HepG2 (cell line): Measurements from ENCODE around the gene CDC123. TPM values are rescaled to one million over a fixed set of nuclear protein-coding genes. Genes with fewer than 3 reads are reported as not detected.

Experiments
- CEBPG ChIP-seq: IDR thresholded peaks from 2 replicates; pipeline ENCODE4 v1.6.1; 2016
- GATAD1 ChIP-seq: IDR thresholded peaks from 2 replicates; pipeline ENCODE4 v1.6.1; 2016; ENCODE audit warnings: missing genetic modification reagents, missing compliant biosample characterization
- GLI4 ChIP-seq: sonication (generic); formaldehyde crosslinking; IDR thresholded peaks from 2 replicates; pipeline ENCODE4 v1.5.1; 2020; ENCODE audit warnings: missing genetic modification reagents, mild to moderate bottlenecking, moderate library complexity, borderline replicate concordance
- GZF1 ChIP-seq: sonication (generic); formaldehyde crosslinking; IDR thresholded peaks from 2 replicates; pipeline ENCODE4 v1.5.1; 2020; ENCODE audit warnings: mild to moderate bottlenecking, missing genetic modification reagents
- IRX3 ChIP-seq: sonication (generic); formaldehyde crosslinking; IDR thresholded peaks from 2 replicates; pipeline ENCODE4 v1.8.1; 2023; ENCODE audit warnings: mild to moderate bottlenecking, low read depth, missing genetic modification reagents, borderline replicate concordance
- ISX ChIP-seq: sonication (generic); formaldehyde crosslinking; conservative IDR thresholded peaks from 2 replicates; pipeline ENCODE4 v1.5.0; 2020; ENCODE audit warnings: missing genetic modification reagents
- KDM1A ChIP-seq: IDR thresholded peaks from 2 replicates; pipeline ENCODE4 v1.6.1; 2016; ENCODE audit warnings: missing compliant biosample characterization
- NR2C2 ChIP-seq: sonication (generic); formaldehyde crosslinking; IDR thresholded peaks from 2 replicates; pipeline ENCODE4 v1.4.0; 2020; ENCODE audit warnings: missing genetic modification reagents, mild to moderate bottlenecking, moderate library complexity, borderline replicate concordance
- RARA ChIP-seq: IDR thresholded peaks from 2 replicates; pipeline ENCODE4 v1.6.1; 2016; ENCODE audit warnings: missing genetic modification reagents, missing compliant biosample characterization
- RORA ChIP-seq: sonication (generic); formaldehyde crosslinking; IDR thresholded peaks from 2 replicates; pipeline ENCODE4 v1.5.0; 2020; ENCODE audit warnings: mild to moderate bottlenecking, missing genetic modification reagents, moderate library complexity
- SAP130 ChIP-seq: IDR thresholded peaks from 2 replicates; pipeline ENCODE4 v1.6.1; 2016; ENCODE audit warnings: low read depth
- SOX13 ChIP-seq, 3 experiments: fragments of 450-650 bp in 1 of 3; sonication (generic) in 1 of 3; formaldehyde crosslinking in 1 of 3; IDR thresholded peaks in 2 of 3; conservative IDR thresholded peaks in 1 of 3; 2 replicates each; pipeline versions ENCODE4 v1.5.0 to v1.6.1; 2016 to 2020; ENCODE audit warnings: antibody characterized with exemption in 1 of 3, mild to moderate bottlenecking in 1 of 3, missing compliant biosample characterization in 1 of 3, missing genetic modification reagents in 1 of 3, moderate library complexity in 1 of 3
- SRY ChIP-seq: sonication (generic); formaldehyde crosslinking; IDR thresholded peaks from 2 replicates; pipeline ENCODE4 v1.8.0; 2022; ENCODE audit warnings: mild to moderate bottlenecking, missing genetic modification reagents
- TMF1 ChIP-seq: sonication (generic); formaldehyde crosslinking; IDR thresholded peaks from 2 replicates; pipeline ENCODE4 v1.8.1; 2022; ENCODE audit warnings: low read depth, missing genetic modification reagents
- ZNF468 ChIP-seq: sonication (generic); formaldehyde crosslinking; IDR thresholded peaks from 2 replicates; pipeline ENCODE4 v1.8.0; 2022; ENCODE audit warnings: mild to moderate bottlenecking, moderate library complexity, missing genetic modification reagents
- ZNF678 ChIP-seq: sonication (generic); formaldehyde crosslinking; IDR thresholded peaks from 2 replicates; pipeline ENCODE4 v1.4.0; 2020; ENCODE audit warnings: mild to moderate bottlenecking, missing genetic modification reagents
- ZNF883 ChIP-seq: sonication (generic); formaldehyde crosslinking; IDR thresholded peaks from 2 replicates; pipeline ENCODE4 v1.5.1; 2020; ENCODE audit warnings: mild to moderate bottlenecking, missing genetic modification reagents; ENCODE audit errors: not compliant biosample characterization
- polyA plus RNA-seq, 8 experiments: library from polyadenylated mRNA; depleted of rRNA in 3 of 8; stranded (reverse) in 7 of 8; unstranded in 1 of 8; fragments of >200 nt; fragmentation: Illumina TruSeq in 4 of 8; extraction: Trizol in 4 of 8; gene quantifications; 2 replicates each; pipeline versions ENCODE4 v1.2.1 to v1.2.3, GENCODE V29; 2011 to 2016; ENCODE audit warnings: low read depth in 4 of 8, missing spikeins in 1 of 8, mixed read lengths in 1 of 8; ENCODE audit not compliant: insufficient read depth in 1 of 8
- total RNA-seq, 5 experiments: library from RNA; depleted of rRNA; stranded (reverse); fragments of >200 nt; fragmentation: Illumina TruSeq; extraction: Trizol; gene quantifications; 2 replicates each; pipeline ENCODE4 v1.2.3, GENCODE V29; 2016; ENCODE audit warnings: low read depth in 1 of 5
- TF ChIP-seq, protein P1 (sequence below): sonication (generic); formaldehyde crosslinking; conservative IDR thresholded peaks from 2 replicates; pipeline ENCODE4 v1.4.0; 2020; ENCODE audit warnings: missing genetic modification reagents
- TF ChIP-seq, protein P2 (sequence below): sonication (generic); formaldehyde crosslinking; IDR thresholded peaks from 2 replicates; pipeline ENCODE4 v1.4.0; 2020; ENCODE audit warnings: missing genetic modification reagents, borderline replicate concordance
- TF ChIP-seq, protein P3 (sequence below): sonication (generic); formaldehyde crosslinking; IDR thresholded peaks from 2 replicates; pipeline ENCODE4 v1.4.0; 2020; ENCODE audit warnings: low read depth, mild to moderate bottlenecking, missing genetic modification reagents
- TF ChIP-seq, protein P4 (sequence below): sonication (generic); formaldehyde crosslinking; IDR thresholded peaks from 2 replicates; pipeline ENCODE4 v1.4.0; 2020; ENCODE audit warnings: mild to moderate bottlenecking, missing genetic modification reagents
- TF ChIP-seq, protein P5 (sequence below): sonication (generic); formaldehyde crosslinking; IDR thresholded peaks from 2 replicates; pipeline ENCODE4 v1.4.0; 2020; ENCODE audit warnings: missing genetic modification reagents

Gene CDC123
- total and polyA plus RNA-seq, 2 of the 13 experiments (the other 11 are each of a cell fraction or from before 2014, with no cell fraction given): 63.3 to 153 TPM

DNA sequence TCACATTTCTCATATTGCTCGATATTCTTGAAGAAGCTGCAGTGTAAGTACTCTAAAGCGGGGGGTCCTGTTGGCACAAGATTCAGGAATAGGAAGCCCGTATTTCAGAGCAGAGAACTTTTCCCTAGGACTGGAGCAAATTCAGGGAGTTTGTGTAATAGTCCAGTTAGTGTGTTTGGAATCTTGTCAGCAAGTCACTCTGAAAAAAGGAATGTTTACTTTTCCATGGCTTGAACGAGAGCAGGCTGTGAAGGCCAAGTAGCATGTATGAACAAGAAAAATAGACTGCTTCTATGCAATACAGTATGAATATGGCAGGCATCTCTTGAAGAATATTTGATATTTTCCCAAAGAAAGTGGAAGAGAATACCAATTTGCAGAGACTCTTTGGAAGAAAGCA is 39.8 kb downstream of the CDC123 start (continued):
- no peak for TF ChIP-seq ZNF883 (CRISPR knock-in tag)
- TF ChIP-seq ZNF468 (CRISPR knock-in tag): no peak
- no peak for TF ChIP-seq ISX (CRISPR knock-in tag)
- no peak for TF ChIP-seq TMF1 (CRISPR knock-in tag)
- TF ChIP-seq, protein P1, sequence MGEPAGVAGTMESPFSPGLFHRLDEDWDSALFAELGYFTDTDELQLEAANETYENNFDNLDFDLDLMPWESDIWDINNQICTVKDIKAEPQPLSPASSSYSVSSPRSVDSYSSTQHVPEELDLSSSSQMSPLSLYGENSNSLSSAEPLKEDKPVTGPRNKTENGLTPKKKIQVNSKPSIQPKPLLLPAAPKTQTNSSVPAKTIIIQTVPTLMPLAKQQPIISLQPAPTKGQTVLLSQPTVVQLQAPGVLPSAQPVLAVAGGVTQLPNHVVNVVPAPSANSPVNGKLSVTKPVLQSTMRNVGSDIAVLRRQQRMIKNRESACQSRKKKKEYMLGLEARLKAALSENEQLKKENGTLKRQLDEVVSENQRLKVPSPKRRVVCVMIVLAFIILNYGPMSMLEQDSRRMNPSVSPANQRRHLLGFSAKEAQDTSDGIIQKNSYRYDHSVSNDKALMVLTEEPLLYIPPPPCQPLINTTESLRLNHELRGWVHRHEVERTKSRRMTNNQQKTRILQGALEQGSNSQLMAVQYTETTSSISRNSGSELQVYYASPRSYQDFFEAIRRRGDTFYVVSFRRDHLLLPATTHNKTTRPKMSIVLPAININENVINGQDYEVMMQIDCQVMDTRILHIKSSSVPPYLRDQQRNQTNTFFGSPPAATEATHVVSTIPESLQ (CRISPR knock-in tag): no peak
- TF ChIP-seq NR2C2 (CRISPR knock-in tag): no peak
- TF ChIP-seq, protein P2, sequence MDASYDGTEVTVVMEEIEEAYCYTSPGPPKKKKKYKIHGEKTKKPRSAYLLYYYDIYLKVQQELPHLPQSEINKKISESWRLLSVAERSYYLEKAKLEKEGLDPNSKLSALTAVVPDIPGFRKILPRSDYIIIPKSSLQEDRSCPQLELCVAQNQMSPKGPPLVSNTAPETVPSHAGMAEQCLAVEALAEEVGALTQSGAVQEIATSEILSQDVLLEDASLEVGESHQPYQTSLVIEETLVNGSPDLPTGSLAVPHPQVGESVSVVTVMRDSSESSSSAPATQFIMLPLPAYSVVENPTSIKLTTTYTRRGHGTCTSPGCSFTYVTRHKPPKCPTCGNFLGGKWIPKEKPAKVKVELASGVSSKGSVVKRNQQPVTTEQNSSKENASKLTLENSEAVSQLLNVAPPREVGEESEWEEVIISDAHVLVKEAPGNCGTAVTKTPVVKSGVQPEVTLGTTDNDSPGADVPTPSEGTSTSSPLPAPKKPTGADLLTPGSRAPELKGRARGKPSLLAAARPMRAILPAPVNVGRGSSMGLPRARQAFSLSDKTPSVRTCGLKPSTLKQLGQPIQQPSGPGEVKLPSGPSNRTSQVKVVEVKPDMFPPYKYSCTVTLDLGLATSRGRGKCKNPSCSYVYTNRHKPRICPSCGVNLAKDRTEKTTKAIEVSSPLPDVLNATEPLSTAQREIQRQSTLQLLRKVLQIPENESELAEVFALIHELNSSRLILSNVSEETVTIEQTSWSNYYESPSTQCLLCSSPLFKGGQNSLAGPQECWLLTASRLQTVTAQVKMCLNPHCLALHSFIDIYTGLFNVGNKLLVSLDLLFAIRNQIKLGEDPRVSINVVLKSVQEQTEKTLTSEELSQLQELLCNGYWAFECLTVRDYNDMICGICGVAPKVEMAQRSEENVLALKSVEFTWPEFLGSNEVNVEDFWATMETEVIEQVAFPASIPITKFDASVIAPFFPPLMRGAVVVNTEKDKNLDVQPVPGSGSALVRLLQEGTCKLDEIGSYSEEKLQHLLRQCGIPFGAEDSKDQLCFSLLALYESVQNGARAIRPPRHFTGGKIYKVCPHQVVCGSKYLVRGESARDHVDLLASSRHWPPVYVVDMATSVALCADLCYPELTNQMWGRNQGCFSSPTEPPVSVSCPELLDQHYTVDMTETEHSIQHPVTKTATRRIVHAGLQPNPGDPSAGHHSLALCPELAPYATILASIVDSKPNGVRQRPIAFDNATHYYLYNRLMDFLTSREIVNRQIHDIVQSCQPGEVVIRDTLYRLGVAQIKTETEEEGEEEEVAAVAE: no peak
- TF ChIP-seq KDM1A (CRISPR knock-in tag): no peak
- TF ChIP-seq ZNF678 (CRISPR knock-in tag): no peak
- no peak for TF ChIP-seq SOX13 (IDR thresholded peaks at IDR 0.05)
- peak in 1 of 2 experiments; percentile 56; a peak in 1 of 4 replicates for TF ChIP-seq SOX13 (CRISPR knock-in tag; conservative IDR thresholded peaks at IDR 0.05 in 1 of 2, IDR thresholded peaks at IDR 0.05 in 1 of 2)
- TF ChIP-seq, protein P3, sequence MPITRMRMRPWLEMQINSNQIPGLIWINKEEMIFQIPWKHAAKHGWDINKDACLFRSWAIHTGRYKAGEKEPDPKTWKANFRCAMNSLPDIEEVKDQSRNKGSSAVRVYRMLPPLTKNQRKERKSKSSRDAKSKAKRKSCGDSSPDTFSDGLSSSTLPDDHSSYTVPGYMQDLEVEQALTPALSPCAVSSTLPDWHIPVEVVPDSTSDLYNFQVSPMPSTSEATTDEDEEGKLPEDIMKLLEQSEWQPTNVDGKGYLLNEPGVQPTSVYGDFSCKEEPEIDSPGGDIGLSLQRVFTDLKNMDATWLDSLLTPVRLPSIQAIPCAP (CRISPR knock-in tag): no peak
- no peak for TF ChIP-seq SRY (CRISPR knock-in tag)
- no peak for TF ChIP-seq IRX3 (CRISPR knock-in tag)
- no peak for TF ChIP-seq GATAD1 (CRISPR knock-in tag)
- peak; percentile 69 for TF ChIP-seq CEBPG
- no peak for TF ChIP-seq GZF1 (CRISPR knock-in tag)
- peak; percentile 66 for TF ChIP-seq SAP130 (CRISPR knock-in tag)
- TF ChIP-seq, protein P4, sequence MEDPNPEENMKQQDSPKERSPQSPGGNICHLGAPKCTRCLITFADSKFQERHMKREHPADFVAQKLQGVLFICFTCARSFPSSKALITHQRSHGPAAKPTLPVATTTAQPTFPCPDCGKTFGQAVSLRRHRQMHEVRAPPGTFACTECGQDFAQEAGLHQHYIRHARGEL (CRISPR knock-in tag): no peak
- no peak for TF ChIP-seq RORA (CRISPR knock-in tag)
- no peak for TF ChIP-seq GLI4
- TF ChIP-seq RARA: peak; percentile 32; the same call in 1 of the 2 replicates
- TF ChIP-seq, protein P5, sequence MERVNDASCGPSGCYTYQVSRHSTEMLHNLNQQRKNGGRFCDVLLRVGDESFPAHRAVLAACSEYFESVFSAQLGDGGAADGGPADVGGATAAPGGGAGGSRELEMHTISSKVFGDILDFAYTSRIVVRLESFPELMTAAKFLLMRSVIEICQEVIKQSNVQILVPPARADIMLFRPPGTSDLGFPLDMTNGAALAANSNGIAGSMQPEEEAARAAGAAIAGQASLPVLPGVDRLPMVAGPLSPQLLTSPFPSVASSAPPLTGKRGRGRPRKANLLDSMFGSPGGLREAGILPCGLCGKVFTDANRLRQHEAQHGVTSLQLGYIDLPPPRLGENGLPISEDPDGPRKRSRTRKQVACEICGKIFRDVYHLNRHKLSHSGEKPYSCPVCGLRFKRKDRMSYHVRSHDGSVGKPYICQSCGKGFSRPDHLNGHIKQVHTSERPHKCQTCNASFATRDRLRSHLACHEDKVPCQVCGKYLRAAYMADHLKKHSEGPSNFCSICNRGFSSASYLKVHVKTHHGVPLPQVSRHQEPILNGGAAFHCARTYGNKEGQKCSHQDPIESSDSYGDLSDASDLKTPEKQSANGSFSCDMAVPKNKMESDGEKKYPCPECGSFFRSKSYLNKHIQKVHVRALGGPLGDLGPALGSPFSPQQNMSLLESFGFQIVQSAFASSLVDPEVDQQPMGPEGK: no peak
